ENCODE results near the gene MICAL3.

GRCh38 chr22:18059094-18059417, 34.7 kb upstream of the MICAL3 start:
- TF ChIP-seq REST (IDR thresholded peaks at IDR 0.05; ENCODE audit: insufficient read depth in 1 of 2, low read depth in 2 of 2, low read length in 2 of 2) (no peak), POLR2AphosphoS5 (IDR thresholded peaks at IDR 0.05; ENCODE audit: low read depth, low read length) (no peak), FOXP2 (optimal IDR thresholded peaks at IDR 0.05; ENCODE audit: borderline replicate concordance, extremely low read depth, extremely low read length, insufficient read depth) (no peak), SIN3A (IDR thresholded peaks at IDR 0.05; ENCODE audit: borderline replicate concordance, insufficient read depth, low read length) (no peak), TAF1 (IDR thresholded peaks at IDR 0.05; ENCODE audit: borderline replicate concordance, insufficient read depth, low read length) (no peak)

Data from PFSK-1 (cell line).